ENCODE results near the gene DCC.

DNA sequence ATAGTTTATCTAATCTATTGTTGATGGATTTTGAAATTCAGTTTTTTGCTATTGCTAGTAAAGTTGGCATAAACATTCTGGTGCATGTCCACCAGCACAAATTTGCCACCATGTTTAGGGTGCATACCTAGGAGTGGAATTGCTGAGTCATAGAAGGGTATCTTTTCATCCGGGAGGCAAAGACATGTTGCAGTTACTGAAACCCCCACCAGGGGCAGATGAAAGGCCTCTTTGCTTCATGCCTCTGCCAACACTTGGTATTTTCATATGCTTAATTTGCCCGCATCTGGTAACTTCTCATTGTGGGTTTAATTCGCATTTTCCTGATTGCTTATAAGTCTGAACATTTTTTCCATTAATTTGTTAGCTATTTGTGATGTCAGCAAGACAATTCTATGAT lies 8.2 kb downstream of the DCC start:
- TF ChIP-seq, protein P1, sequence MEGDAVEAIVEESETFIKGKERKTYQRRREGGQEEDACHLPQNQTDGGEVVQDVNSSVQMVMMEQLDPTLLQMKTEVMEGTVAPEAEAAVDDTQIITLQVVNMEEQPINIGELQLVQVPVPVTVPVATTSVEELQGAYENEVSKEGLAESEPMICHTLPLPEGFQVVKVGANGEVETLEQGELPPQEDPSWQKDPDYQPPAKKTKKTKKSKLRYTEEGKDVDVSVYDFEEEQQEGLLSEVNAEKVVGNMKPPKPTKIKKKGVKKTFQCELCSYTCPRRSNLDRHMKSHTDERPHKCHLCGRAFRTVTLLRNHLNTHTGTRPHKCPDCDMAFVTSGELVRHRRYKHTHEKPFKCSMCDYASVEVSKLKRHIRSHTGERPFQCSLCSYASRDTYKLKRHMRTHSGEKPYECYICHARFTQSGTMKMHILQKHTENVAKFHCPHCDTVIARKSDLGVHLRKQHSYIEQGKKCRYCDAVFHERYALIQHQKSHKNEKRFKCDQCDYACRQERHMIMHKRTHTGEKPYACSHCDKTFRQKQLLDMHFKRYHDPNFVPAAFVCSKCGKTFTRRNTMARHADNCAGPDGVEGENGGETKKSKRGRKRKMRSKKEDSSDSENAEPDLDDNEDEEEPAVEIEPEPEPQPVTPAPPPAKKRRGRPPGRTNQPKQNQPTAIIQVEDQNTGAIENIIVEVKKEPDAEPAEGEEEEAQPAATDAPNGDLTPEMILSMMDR (conservative IDR thresholded peaks at IDR 0.05), result peak; percentile 47
- TF ChIP-seq ZFX (IDR thresholded peaks at IDR 0.05), result no peak

All from C4-2B (cell line).